Measurements from ENCODE around the gene FHAD1.

- TF ChIP-seq CTCF (conservative IDR thresholded peaks at IDR 0.05; ENCODE audit: low read depth, low read length) = no peak
- no peak for TF ChIP-seq EZH2 (IDR thresholded peaks at IDR 0.05; ENCODE audit: borderline replicate concordance, low read depth, low read length, poor library complexity, severe bottlenecking)
These were observed 26.3 kb downstream of the FHAD1 start for GRCh38 chr1:15273274-15273673.
